NCI-H1436 (cell line): ENCODE results near the gene TMEM236.

Source experiments
- DNase-seq: peaks from one replicate; lab custom pipeline; 2025; lab: John Stamatoyannopoulos, UW

Gene TMEM236

GRCh38 chr10:17787087-17787961 is 35.3 kb downstream of the TMEM236 start:
- DNase-seq = no peak

- no peak for DNase-seq
Observed at GRCh38 chr10:17788646-17789045, 36.6 kb downstream of the TMEM236 start.

DNA sequence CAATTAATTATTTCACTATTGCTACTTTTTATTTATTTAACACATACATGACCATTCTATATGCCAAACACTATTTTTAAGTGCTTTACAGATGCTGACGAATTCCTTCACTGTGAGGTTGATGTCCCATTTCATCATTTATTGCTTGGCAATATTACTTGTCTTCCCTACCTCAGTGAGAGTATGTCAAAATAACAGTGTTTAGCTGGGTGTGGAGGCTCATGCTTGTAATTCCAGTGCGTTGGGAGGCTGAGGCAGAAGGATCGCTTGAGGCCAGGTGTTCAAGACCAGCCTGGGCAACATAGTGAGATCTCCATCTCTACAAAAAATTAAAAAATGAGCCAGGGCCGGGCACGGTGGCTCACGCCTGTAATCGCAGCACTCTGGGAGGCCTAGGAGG is 37.4 kb downstream of the TMEM236 start:
- no peak for DNase-seq

DNA sequence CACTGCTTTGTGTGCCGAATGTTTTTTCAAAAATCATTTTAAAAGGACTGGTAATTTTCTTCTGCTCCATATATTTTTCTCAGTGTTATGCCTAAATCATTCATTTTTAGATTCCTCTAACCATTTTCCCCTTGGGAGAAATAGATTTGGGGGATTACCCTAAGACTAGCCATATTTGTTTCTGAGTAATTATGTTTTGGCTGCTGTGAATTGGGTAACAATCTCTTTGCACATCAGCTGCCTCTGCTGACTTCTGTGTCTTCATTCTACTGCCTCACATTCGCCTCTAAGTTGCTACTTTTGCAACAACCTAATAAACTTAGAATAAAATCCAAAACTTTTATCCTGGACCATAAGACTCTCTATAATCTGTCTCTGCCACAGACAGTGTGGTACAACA is 38.6 kb downstream of the TMEM236 start:
- DNase-seq = no peak

- DNase-seq = no peak
Observed at GRCh38 chr10:17792991-17793390, 41.0 kb downstream of the TMEM236 start.

- DNase-seq = no peak
Observed at GRCh38 chr10:17793823-17794644, 42.0 kb downstream of the TMEM236 start.

GRCh38 chr10:17795083-17795482 is 43.1 kb downstream of the TMEM236 start:
- no peak for DNase-seq

GRCh38 chr10:17795813-17796594 is 44.0 kb downstream of the TMEM236 start:
- DNase-seq = no peak

- no peak for DNase-seq
Observed at GRCh38 chr10:17801507-17801906, 49.5 kb downstream of the TMEM236 start.

- DNase-seq = no peak
Observed at GRCh38 chr10:17802350-17802749, 50.3 kb downstream of the TMEM236 start.

DNA sequence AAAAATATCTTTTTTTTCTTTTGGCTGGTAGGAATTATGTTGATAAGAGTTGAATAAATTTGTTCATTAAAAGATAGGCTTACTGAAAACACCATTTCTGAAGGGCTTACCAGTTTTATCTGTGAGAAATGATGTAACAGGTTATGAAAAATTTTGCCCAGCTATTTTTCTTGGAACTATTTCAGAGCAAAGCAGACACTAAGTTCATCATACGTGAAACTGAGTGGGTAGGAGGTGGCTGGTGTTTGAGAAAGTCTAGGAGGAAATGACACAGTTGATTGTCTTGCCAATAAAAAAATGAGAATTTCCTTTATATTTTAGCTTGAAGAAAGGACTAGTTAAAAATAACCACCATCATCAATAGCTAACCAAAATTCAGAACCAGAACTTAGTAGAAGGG is 51.0 kb downstream of the TMEM236 start:
- DNase-seq = no peak

- DNase-seq = no peak
Observed at GRCh38 chr10:17805330-17805729, 53.3 kb downstream of the TMEM236 start.

DNA sequence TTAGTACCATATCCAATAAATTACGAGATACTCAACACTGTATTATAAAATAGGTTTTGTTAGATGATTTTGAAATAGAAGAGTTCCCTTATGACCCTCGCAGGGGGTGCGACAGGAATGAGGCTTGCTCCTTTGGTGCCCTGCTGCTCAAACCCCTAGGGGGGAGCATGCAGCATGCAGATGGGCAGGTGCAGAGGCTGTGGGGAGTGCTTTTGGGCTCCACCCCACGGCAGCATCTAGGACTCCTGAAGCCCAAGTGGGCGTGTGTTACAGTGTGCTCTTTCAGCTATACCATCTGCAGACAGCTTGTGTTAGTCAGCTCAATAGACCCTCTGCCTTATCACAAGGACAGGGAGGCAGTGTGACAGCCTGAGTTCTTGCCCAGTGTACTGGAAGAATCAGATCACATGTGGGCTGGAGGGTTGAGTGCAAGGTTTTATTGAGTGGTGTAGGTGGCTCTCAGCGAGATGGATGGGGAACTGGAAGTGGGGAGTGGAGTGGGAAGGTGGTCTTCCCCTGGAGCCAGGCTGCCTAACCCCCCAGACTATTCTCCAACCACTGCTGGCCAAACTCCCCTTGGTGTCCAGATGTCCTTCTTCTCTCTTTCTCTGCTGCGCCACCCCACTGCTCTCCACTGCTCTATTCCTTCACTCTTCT is 54.0 kb downstream of the TMEM236 start:
- no peak for DNase-seq

- no peak for DNase-seq
Observed at GRCh38 chr10:17808971-17809841, 57.2 kb downstream of the TMEM236 start, which contains the start of gene MRC1. MRC1 (plus strand) TSS chr10:17809348; CDS start chr10:17809466, 118 bp downstream.

GRCh38 chr10:17811146-17811865 is 59.3 kb downstream of the TMEM236 start:
- no peak for DNase-seq

DNA sequence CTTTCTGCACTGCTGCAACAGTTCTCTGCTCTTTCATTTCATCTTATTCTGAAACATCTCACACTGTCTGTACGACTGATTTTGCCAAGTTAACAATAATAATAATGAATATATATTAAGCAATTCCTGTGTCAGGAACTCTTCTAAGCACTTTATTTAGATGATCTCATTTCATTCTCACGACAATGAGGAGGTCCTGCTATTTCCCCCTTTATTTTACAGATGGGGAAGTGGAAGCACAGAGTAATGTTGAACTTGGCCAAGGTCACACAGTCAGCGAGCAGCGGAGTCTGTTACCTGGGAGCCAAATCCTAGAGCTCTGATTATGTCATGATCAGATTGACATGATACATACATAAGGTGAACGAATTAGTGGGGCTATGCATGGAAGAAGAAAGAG is 63.0 kb downstream of the TMEM236 start:
- DNase-seq = no peak

GRCh38 chr10:17816199-17816598 is 64.2 kb downstream of the TMEM236 start:
- no peak for DNase-seq

- DNase-seq = no peak
Observed at GRCh38 chr10:17817316-17817715, 65.3 kb downstream of the TMEM236 start.

DNA sequence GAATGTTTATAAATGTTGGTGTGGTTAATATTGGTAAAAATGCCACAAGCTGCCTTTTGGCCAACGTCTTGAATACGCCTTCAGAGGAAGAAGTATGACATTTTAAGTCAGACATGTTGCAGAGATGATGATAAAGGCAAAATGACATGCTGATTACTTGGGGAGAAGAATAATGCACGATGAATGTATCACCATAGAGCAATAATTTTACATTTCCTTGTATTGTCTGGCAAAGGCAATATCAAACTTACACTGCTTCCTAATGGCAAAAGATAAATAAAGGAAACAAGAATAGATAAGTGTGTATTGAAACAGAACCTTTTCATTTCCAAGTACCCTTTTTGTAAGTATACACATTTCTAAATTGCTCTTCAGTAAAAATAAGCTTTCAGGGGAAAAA is 65.8 kb downstream of the TMEM236 start:
- DNase-seq = no peak

- DNase-seq = no peak
Observed at GRCh38 chr10:17819836-17820235, 67.8 kb downstream of the TMEM236 start.
